ENCODE data around the gene LCK. TPM values are rescaled to one million over a fixed set of nuclear protein-coding genes. Genes with fewer than 3 reads are reported as not detected.

LCK gene
- total RNA-seq, 1 donor from 2014 or later, result 8.2 TPM

GRCh38 chr1:32239790-32240139 is 11.3 kb upstream of the LCK start:
- no peak for DNase-seq (ENCODE audit: low read depth)
- TF ChIP-seq CTCF (conservative IDR thresholded peaks at IDR 0.05; ENCODE audit: low read depth, low read length), result no peak
- H3K4me3 ChIP-seq (ENCODE audit: low read depth, low read length), result peak overlapping the region; percentile 61

- TF ChIP-seq CTCF (conservative IDR thresholded peaks at IDR 0.05; ENCODE audit: low read depth, low read length), result peak; percentile 15
- no peak for DNase-seq (ENCODE audit: low read depth)
- peak overlapping the region; percentile 61 for H3K4me3 ChIP-seq (ENCODE audit: low read depth, low read length)
Observed at GRCh38 chr1:32240140-32240951, 10.7 kb upstream of the LCK start.

GRCh38 chr1:32241001-32241763 is 9.9 kb upstream of the LCK start:
- DNase-seq (ENCODE audit: low read depth), result no peak

GRCh38 chr1:32242341-32242851 is 8.7 kb upstream of the LCK start:
- no peak for DNase-seq (ENCODE audit: low read depth)
- TF ChIP-seq CTCF (conservative IDR thresholded peaks at IDR 0.05; ENCODE audit: low read depth, low read length), result no peak
- H3K4me3 ChIP-seq (ENCODE audit: low read depth, low read length), result no peak overlapping the region

More at GRCh38 chr1:32241001-32241763, 9.9 kb upstream of the LCK start:
- TF ChIP-seq CTCF (conservative IDR thresholded peaks at IDR 0.05; ENCODE audit: low read depth, low read length), result no peak
- peak overlapping the region; percentile 61 for H3K4me3 ChIP-seq (ENCODE audit: low read depth, low read length)

GRCh38 chr1:32246888-32247273 is 4.2 kb upstream of the LCK start, which contains the start of gene FAM167B:
Gene FAM167B, plus strand, starts transcription at chr1:32247222. Its CDS starts 200 bp downstream, at chr1:32247422.
- no peak for TF ChIP-seq CTCF (conservative IDR thresholded peaks at IDR 0.05; ENCODE audit: low read depth, low read length)
- no peak within 1 kb of the TSS for H3K4me3 ChIP-seq (ENCODE audit: low read depth, low read length)
- no peak for DNase-seq (ENCODE audit: low read depth)

GRCh38 chr1:32247452-32247851 is 3.6 kb upstream of the LCK start:
- no peak for TF ChIP-seq CTCF (conservative IDR thresholded peaks at IDR 0.05; ENCODE audit: low read depth, low read length)
- DNase-seq (ENCODE audit: low read depth), result no peak

More at GRCh38 chr1:32247452-32247851, 3.6 kb upstream of the LCK start:
- no peak overlapping the region for H3K4me3 ChIP-seq (ENCODE audit: low read depth, low read length)
